ELF-1 (cell line): Measurements from ENCODE around the gene ZNF248.
A peak's percentile ranks its signal among the peaks of the same experiment; 100 is the strongest.
"Not testable (repeated sequence)": the region's sequence is repeated elsewhere in the genome, so short reads cannot be mapped to it uniquely, and the experiment has no call there.

Experiments used
- DNase-seq: peaks from one replicate; pipeline ENCODE4 v3.0.0-alpha.2; 2016; ENCODE audit warnings: low read depth, low spot score

Gene ZNF248

GRCh38 chr10:37857287-37858211 is at the start of gene ZNF248:
Gene ZNF248 (minus strand): TSS chr10:37857610. CDS start chr10:37856310, 1,300 bp downstream.
- peak; percentile 97 for DNase-seq

GRCh38 chr10:37906382-37906781 is 49.0 kb upstream of the ZNF248 start:
- DNase-seq: no peak

- no peak for DNase-seq
Observed at GRCh38 chr10:37896436-37896835, 39.0 kb upstream of the ZNF248 start.

GRCh38 chr10:37895674-37896073 is 38.3 kb upstream of the ZNF248 start:
- no peak for DNase-seq

GRCh38 chr10:37885850-37886249 is 28.4 kb upstream of the ZNF248 start:
- DNase-seq: no peak

- DNase-seq: no peak
Observed at GRCh38 chr10:37872955-37873354, 15.5 kb upstream of the ZNF248 start.

GRCh38 chr10:37872283-37872682 is 14.9 kb upstream of the ZNF248 start:
- DNase-seq: no peak

GRCh38 chr10:37871568-37872251 is 14.3 kb upstream of the ZNF248 start:
- no peak for DNase-seq

GRCh38 chr10:37871143-37871542 is 13.7 kb upstream of the ZNF248 start:
- no peak for DNase-seq

- DNase-seq: no peak
Observed at GRCh38 chr10:37868796-37869195, 11.4 kb upstream of the ZNF248 start.

GRCh38 chr10:37865957-37866803 is 8.8 kb upstream of the ZNF248 start:
- DNase-seq: no peak

GRCh38 chr10:37865264-37865663 is 7.9 kb upstream of the ZNF248 start:
- DNase-seq: no peak

- DNase-seq: no peak
Observed at GRCh38 chr10:37860494-37861190, 3.2 kb upstream of the ZNF248 start.

- not testable (repeated sequence) for DNase-seq
Observed at GRCh38 chr10:37859270-37859669, 1.9 kb upstream of the ZNF248 start.

GRCh38 chr10:37856881-37857286 is 526 bp downstream of the ZNF248 start:
- DNase-seq: no peak

- DNase-seq: peak; percentile 14
Observed at GRCh38 chr10:37855636-37856035, 1.8 kb downstream of the ZNF248 start.

GRCh38 chr10:37854626-37855025 is 2.8 kb downstream of the ZNF248 start:
- no peak for DNase-seq

- DNase-seq: no peak
Observed at GRCh38 chr10:37844644-37845043, 12.8 kb downstream of the ZNF248 start.

GRCh38 chr10:37839243-37839642 is 18.2 kb downstream of the ZNF248 start:
- DNase-seq: no peak

GRCh38 chr10:37831495-37832333 is 25.7 kb downstream of the ZNF248 start:
- no peak for DNase-seq
